CD4-positive, CD25-positive, alpha-beta regulatory T cell (primary cell): Measurements from ENCODE around the gene NLGN3. TPM values are rescaled to one million over a fixed set of nuclear protein-coding genes. Genes with fewer than 3 reads are reported as not detected.

Source experiments
- ATAC-seq, 2 donors: fragments of 150-1000 bp; cut with Tn5 transposase; one replicate each; pipeline ENCODE4 v1.10.0; 2021; ENCODE audit warnings: low read depth in 2 of 2, moderate number of reproducible peaks in 2 of 2, moderate library complexity in 1 of 2
- DNase-seq, 3 donors: peaks; one replicate each; pipeline versions ENCODE4 v3.0.0 to v3.0.0-alpha.2; 2012 to 2022; ENCODE audit warnings: mixed read lengths in 1 of 3
- H3K27ac ChIP-seq: one replicate; pipeline ENCODE4 v1.7.0; 2013; ENCODE audit warnings: mild to moderate bottlenecking, low read length; ENCODE audit not compliant: insufficient read depth, poor library complexity, severe bottlenecking
- H3K27me3 ChIP-seq: one replicate; pipeline ENCODE4 v1.7.0; 2013; ENCODE audit warnings: low read length; ENCODE audit not compliant: control insufficient read depth, insufficient read depth
- H3K36me3 ChIP-seq: one replicate; pipeline ENCODE4 v1.7.0; 2013; ENCODE audit warnings: mild to moderate bottlenecking, low read length, moderate library complexity; ENCODE audit not compliant: control insufficient read depth, insufficient read depth
- H3K4me1 ChIP-seq: 2 replicates; pipeline ENCODE4 v1.7.0; 2013; ENCODE audit warnings: mild to moderate bottlenecking, low read length; ENCODE audit not compliant: insufficient read depth, control insufficient read depth, poor library complexity, severe bottlenecking
- H3K4me3 ChIP-seq: one replicate; pipeline ENCODE4 v1.7.0; 2013; ENCODE audit warnings: low read depth, mild to moderate bottlenecking, low read length, moderate library complexity
- H3K9me3 ChIP-seq, 2 experiments: 1 replicate in 1 of 2; 2 replicates in 1 of 2; pipeline ENCODE4 v1.7.0; 2013; ENCODE audit warnings: low read length in 2 of 2, mild to moderate bottlenecking in 1 of 2, moderate library complexity in 1 of 2; ENCODE audit not compliant: control insufficient read depth in 2 of 2
- H3K27ac Mint-ChIP-seq, 3 donors: one replicate each; pipeline ENCODE4 v1.8.0; 2020 to 2022; ENCODE audit warnings: mild to moderate bottlenecking in 3 of 3, mixed read lengths in 3 of 3, moderate library complexity in 2 of 3
- H3K27me3 Mint-ChIP-seq: one replicate; pipeline ENCODE4 v1.8.0; 2022; ENCODE audit warnings: mild to moderate bottlenecking, mixed read lengths
- H3K36me3 Mint-ChIP-seq: one replicate; pipeline ENCODE4 v1.8.0; 2020; ENCODE audit warnings: mixed read lengths
- H3K4me1 Mint-ChIP-seq, 4 donors: one replicate each; pipeline ENCODE4 v1.8.0; 2020 to 2022; ENCODE audit warnings: mixed read lengths in 4 of 4, mild to moderate bottlenecking in 1 of 4
- H3K4me3 Mint-ChIP-seq, 4 donors: one replicate each; pipeline ENCODE4 v1.8.0; 2020 to 2022; ENCODE audit warnings: mild to moderate bottlenecking in 4 of 4, mixed read lengths in 4 of 4, moderate library complexity in 3 of 4
- H3K9me3 Mint-ChIP-seq, 7 donors: one replicate each; pipeline ENCODE4 v1.8.0; 2020 to 2022; ENCODE audit warnings: mixed read lengths in 7 of 7, mild to moderate bottlenecking in 3 of 7, moderate library complexity in 2 of 7
- polyA plus RNA-seq, 4 donors: library from polyadenylated mRNA; unstranded; fragments of 300-500 nt; fragmentation: Illumina TruSeq; gene quantifications; one replicate each; pipeline ENCODE4 v1.2.3, GENCODE V29; 2021
- total RNA-seq: library from RNA; stranded (reverse); gene quantifications from one replicate; pipeline ENCODE4 v1.2.3, GENCODE V29; 2022

NLGN3 gene
- total and polyA plus RNA-seq, 5 donors from 2014 or later: 0.05 to 4.4 TPM; not detected in 3

DNA sequence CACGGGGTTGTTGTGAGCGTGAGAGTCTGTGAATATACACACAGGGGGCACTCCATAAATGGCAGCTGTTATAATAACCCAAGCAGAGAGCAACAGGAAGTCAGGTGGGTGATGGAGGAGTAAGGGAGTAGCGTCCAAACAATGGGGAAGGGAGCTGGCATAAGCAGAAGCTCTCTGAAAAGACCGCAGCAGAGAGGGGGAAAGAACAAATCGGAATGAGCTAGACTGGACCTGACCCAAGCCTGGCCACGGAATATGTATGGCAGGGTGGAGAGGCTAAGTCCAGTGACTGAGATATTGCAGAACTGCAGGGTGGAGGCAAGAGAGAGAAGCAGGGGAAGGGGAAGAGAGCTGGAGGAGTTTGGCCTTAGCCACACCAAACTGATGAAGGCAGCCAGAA is 71.8 kb downstream of the NLGN3 start:
- Mint-ChIP-seq H3K27me3 (no peaks in the 10 kb centered on the region), H3K4me3 (peak overlapping the region in 1 of 4 donors; percentile 4), H3K36me3 (no peaks in the 10 kb centered on the region), H3K27ac (peak overlapping the region in 1 of 3 donors; percentile 18), H3K9me3 (peaks cover 0 to 2% (median 0%) of the 10 kb centered on the region in 7 donors), H3K4me1 (peaks cover 0 to 7% (median 2%) of the 10 kb centered on the region in 4 donors)
- H3K36me3 ChIP-seq: no peaks in the 10 kb centered on the region
- H3K27me3 ChIP-seq: no peaks in the 10 kb centered on the region
- no peaks in the 10 kb centered on the region for H3K9me3 ChIP-seq
- H3K27ac ChIP-seq: no peak overlapping the region
- ATAC-seq (no peak), DNase-seq (no peak)
- H3K4me1 ChIP-seq: no peaks in the 10 kb centered on the region
- H3K4me3 ChIP-seq: no peak overlapping the region

- Histone ChIP-seq H3K4me3 (no peak overlapping the region), H3K9me3 (no peaks in the 10 kb centered on the region), H3K4me1 (no peaks in the 10 kb centered on the region), H3K36me3 (no peaks in the 10 kb centered on the region), H3K27me3 (no peaks in the 10 kb centered on the region), H3K27ac (no peak overlapping the region)
- H3K27me3 Mint-ChIP-seq: no peaks in the 10 kb centered on the region
- H3K36me3 Mint-ChIP-seq: no peaks in the 10 kb centered on the region
- no peak for ATAC-seq
- DNase-seq: no peak
- H3K9me3 Mint-ChIP-seq: peaks cover 0 to 2% (median 0%) of the 10 kb centered on the region in 7 donors
- no peak overlapping the region for H3K27ac Mint-ChIP-seq
- peaks cover 0 to 7% (median 2%) of the 10 kb centered on the region in 4 donors for H3K4me1 Mint-ChIP-seq
- H3K4me3 Mint-ChIP-seq: no peak overlapping the region
Observed at GRCh38 chrX:71217298-71217697, 72.7 kb downstream of the NLGN3 start.

Other genes with a start within 250 kb of the NLGN3 start
- gene TEX11, start 236.1 kb upstream of the NLGN3 start, total RNA-seq: not detected
- gene TEX11, start 236.1 kb upstream of the NLGN3 start, polyA plus RNA-seq: not detected
- not detected for gene SLC7A3, start 213.7 kb upstream of the NLGN3 start, total RNA-seq
- gene SLC7A3, start 213.7 kb upstream of the NLGN3 start, polyA plus RNA-seq: not detected
- 29.5 TPM for gene SNX12, start 76.5 kb upstream of the NLGN3 start, total RNA-seq
- gene SNX12, start 76.5 kb upstream of the NLGN3 start, polyA plus RNA-seq: 1 to 10 TPM; 4.0 to 9.2 (median 5.8) TPM
- 49.9 TPM for gene FOXO4, start 49.0 kb upstream of the NLGN3 start, total RNA-seq
- 1 to 10 TPM; 1.8 to 3.3 (median 2.5) TPM for gene FOXO4, start 49.0 kb upstream of the NLGN3 start, polyA plus RNA-seq
- gene CXorf65, start 38.1 kb upstream of the NLGN3 start, total RNA-seq: 81.0 TPM
- 1 to 10 TPM; 1.6 to 4.3 (median 3.2) TPM for gene CXorf65, start 38.1 kb upstream of the NLGN3 start, polyA plus RNA-seq
- 504 TPM for gene IL2RG, start 33.3 kb upstream of the NLGN3 start, total RNA-seq
- gene IL2RG, start 33.3 kb upstream of the NLGN3 start, polyA plus RNA-seq: 1,000 to 10,000 TPM in 3 of 4 donors, 100 to 1,000 TPM in 1; 997 to 1,278 (median 1,072) TPM
- 83.8 TPM for gene MED12, start 26.2 kb upstream of the NLGN3 start, total RNA-seq
- 1 to 10 TPM; 6.3 to 9.7 (median 8.2) TPM for gene MED12, start 26.2 kb upstream of the NLGN3 start, polyA plus RNA-seq
- not detected for gene GJB1, start 78.4 kb downstream of the NLGN3 start, total RNA-seq
- not detected for gene GJB1, start 78.4 kb downstream of the NLGN3 start, polyA plus RNA-seq
- 19.5 TPM for gene ZMYM3, start 109.3 kb downstream of the NLGN3 start, total RNA-seq
- gene ZMYM3, start 109.3 kb downstream of the NLGN3 start, polyA plus RNA-seq: 1 to 10 TPM; 4.9 to 7.3 (median 6.3) TPM
- gene NONO, start 138.8 kb downstream of the NLGN3 start, total RNA-seq: 388 TPM
- gene NONO, start 138.8 kb downstream of the NLGN3 start, polyA plus RNA-seq: 100 to 1,000 TPM; 171 to 182 (median 177) TPM
- gene ITGB1BP2, start 156.9 kb downstream of the NLGN3 start, total RNA-seq: 1.4 TPM
- not detected for gene ITGB1BP2, start 156.9 kb downstream of the NLGN3 start, polyA plus RNA-seq
- 65.2 TPM for gene TAF1, start 221.5 kb downstream of the NLGN3 start, total RNA-seq
- 1 to 10 TPM; 3.8 to 8.8 (median 5.2) TPM for gene TAF1, start 221.5 kb downstream of the NLGN3 start, polyA plus RNA-seq